GM06990 (cell line): ENCODE results near the gene TERT.

Experiments
- DNase-seq: peaks from one replicate; pipeline ENCODE4 v3.0.0-alpha.2; 2011; ENCODE audit not compliant: insufficient read length; ENCODE audit errors: extremely low read depth
- H3K27me3 ChIP-seq: replicated peaks from 2 replicates; pipeline ENCODE4 v1.6.0; 2011; ENCODE audit warnings: low read length; ENCODE audit not compliant: control insufficient read depth, insufficient read depth
- H3K36me3 ChIP-seq: 2 replicates; pipeline ENCODE4 v1.5.1; 2011; ENCODE audit warnings: low read length; ENCODE audit not compliant: control insufficient read depth, insufficient read depth
- H3K4me3 ChIP-seq: replicated peaks from 2 replicates; pipeline ENCODE4 v1.5.1; 2011; ENCODE audit warnings: low read depth, mild to moderate bottlenecking, control low read depth, low read length
- CTCF ChIP-seq: IDR thresholded peaks from 2 replicates; pipeline ENCODE4 v1.5.1; 2011; ENCODE audit warnings: low read length, control low read depth, mild to moderate bottlenecking, inconsistent platforms; ENCODE audit not compliant: insufficient read depth, poor library complexity, severe bottlenecking

Gene TERT

GRCh38 chr5:1319436-1320256, 24.8 kb upstream of the TERT start:
- no peak overlapping the region for H3K4me3 ChIP-seq
- H3K27me3 ChIP-seq: no peaks in the 10 kb centered on the region
- no peak for DNase-seq
- TF ChIP-seq CTCF: no peak
- peaks cover 33% of the 10 kb centered on the region for H3K36me3 ChIP-seq

- no peak overlapping the region for H3K4me3 ChIP-seq
- H3K27me3 ChIP-seq: no peaks in the 10 kb centered on the region
- no peak for TF ChIP-seq CTCF
- peaks cover 31% of the 10 kb centered on the region for H3K36me3 ChIP-seq
- no peak for DNase-seq
These were observed 23.9 kb upstream of the TERT start for GRCh38 chr5:1318659-1319251.

DNA sequence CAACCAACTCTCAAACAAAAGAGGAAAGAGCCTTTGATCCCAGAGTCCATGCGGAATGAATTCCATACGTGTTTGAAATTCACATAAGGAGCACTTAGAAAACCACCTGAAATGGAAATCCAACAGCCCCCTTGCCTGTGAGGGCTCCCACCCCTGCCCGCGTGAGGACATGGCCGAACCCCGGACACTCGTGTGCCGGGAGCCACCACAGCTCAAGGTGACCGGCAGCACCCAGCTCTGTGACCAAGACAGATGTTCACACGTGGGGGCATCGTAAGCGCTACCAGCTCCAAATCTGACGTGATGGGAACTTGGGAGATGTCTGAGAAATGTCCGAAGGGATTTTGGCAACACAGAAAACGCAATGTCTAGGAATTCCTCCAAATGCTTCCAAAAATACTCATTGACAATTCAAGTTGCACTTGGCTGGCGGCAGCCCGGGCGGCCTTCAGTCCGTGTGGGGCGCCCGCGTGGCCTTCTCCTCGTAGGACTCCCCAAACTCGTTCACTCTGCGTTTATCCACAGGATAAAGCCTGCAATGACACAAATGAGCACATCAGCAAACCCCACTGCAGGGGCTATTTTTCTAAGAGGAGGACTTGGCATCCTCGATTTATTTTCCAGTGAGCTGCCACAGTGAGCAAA, 23.2 kb upstream of the TERT start:
- DNase-seq: no peak
- no peak for TF ChIP-seq CTCF
- Histone ChIP-seq H3K27me3 (no peaks in the 10 kb centered on the region), H3K36me3 (peaks cover 25% of the 10 kb centered on the region), H3K4me3 (no peak overlapping the region)

- Histone ChIP-seq H3K4me3 (peak overlapping the region; percentile 44), H3K36me3 (peaks cover 19% of the 10 kb centered on the region), H3K27me3 (no peaks in the 10 kb centered on the region)
- TF ChIP-seq CTCF: no peak
- DNase-seq: no peak
These were observed 21.9 kb upstream of the TERT start for GRCh38 chr5:1316588-1317340.

GRCh38 chr5:1315709-1316587, 21.1 kb upstream of the TERT start:
- peaks cover 19% of the 10 kb centered on the region for H3K36me3 ChIP-seq
- no peaks in the 10 kb centered on the region for H3K27me3 ChIP-seq
- peak overlapping the region; percentile 44 for H3K4me3 ChIP-seq
- peak; percentile 91 for DNase-seq
- no peak for TF ChIP-seq CTCF
